ENCODE results near the gene INSYN1.
A peak's percentile ranks its signal among the peaks of the same experiment; 100 is the strongest.
"Not testable (repeated sequence)": the region's sequence is repeated elsewhere in the genome, so short reads cannot be mapped to it uniquely, and the experiment has no call there.

INSYN1 gene

GRCh38 chr15:73709686-73710085, 43.5 kb downstream of the INSYN1 start:
- no peak for DNase-seq

- DNase-seq, result no peak
Observed at GRCh38 chr15:73709241-73709640, 43.9 kb downstream of the INSYN1 start.

GRCh38 chr15:73708691-73709090, 44.5 kb downstream of the INSYN1 start:
- DNase-seq, result no peak

- peak; percentile 12 to 39 (median 27) for DNase-seq
Observed at GRCh38 chr15:73704869-73705645, 48.1 kb downstream of the INSYN1 start.

GRCh38 chr15:73704142-73704868, 48.8 kb downstream of the INSYN1 start:
- not testable (repeated sequence) for DNase-seq

- DNase-seq, result not testable (repeated sequence)
Observed at GRCh38 chr15:73703601-73704000, 49.5 kb downstream of the INSYN1 start.

- not testable (repeated sequence) for DNase-seq
Observed at GRCh38 chr15:73702311-73703239, 50.6 kb downstream of the INSYN1 start.

- DNase-seq, result peak; percentile 36 to 56 (median 44)
Observed at GRCh38 chr15:73700041-73700842, 52.9 kb downstream of the INSYN1 start.

- no peak for DNase-seq
Observed at GRCh38 chr15:73699249-73700040, 53.7 kb downstream of the INSYN1 start.

- DNase-seq, result peak; percentile 11 to 64 (median 52)
Observed at GRCh38 chr15:73697033-73697467, 56.1 kb downstream of the INSYN1 start.

- no peak for DNase-seq
Observed at GRCh38 chr15:73696641-73697001, 56.5 kb downstream of the INSYN1 start.

GRCh38 chr15:73695773-73696640, 57.1 kb downstream of the INSYN1 start:
- no peak for DNase-seq

- no peak for DNase-seq
Observed at GRCh38 chr15:73694419-73694818, 58.7 kb downstream of the INSYN1 start.

GRCh38 chr15:73691396-73691795, 61.8 kb downstream of the INSYN1 start:
- no peak for DNase-seq

GRCh38 chr15:73688455-73688854, 64.7 kb downstream of the INSYN1 start:
- no peak for DNase-seq

GRCh38 chr15:73687351-73687750, 65.8 kb downstream of the INSYN1 start:
- no peak for DNase-seq

- no peak for DNase-seq
Observed at GRCh38 chr15:73686781-73687256, 66.3 kb downstream of the INSYN1 start.

- DNase-seq, result no peak
Observed at GRCh38 chr15:73685981-73686380, 67.2 kb downstream of the INSYN1 start.
